WTC11 (cell line): Measurements from ENCODE around the gene VDAC1. TPM values are rescaled to one million over a fixed set of nuclear protein-coding genes. Genes with fewer than 3 reads are reported as not detected.

Source experiments
- ATAC-seq: fragments of 200-7000 bp; cut with Tn5 transposase; 2 replicates; pipeline ENCODE4 v1.10.0; 2021; ENCODE audit warnings: mild to moderate bottlenecking, moderate library complexity
- CTCF ChIA-PET: fragments of 300-600 bp; sonication (Branson Sonifier 250); formaldehyde crosslinking; loops from one replicate; lab custom pipeline; 2021; ENCODE audit warnings: antibody characterized with exemption; lab: Charles Lee
- POLR2A ChIA-PET: fragments of 350-600 bp; sonication (Branson Sonifier 250); formaldehyde crosslinking; loops from one replicate; lab custom pipeline; 2021; ENCODE audit warnings: antibody characterized with exemption; lab: Charles Lee
- DNase-seq: peaks from one replicate; pipeline ENCODE4 v3.0.0; 2021; ENCODE audit warnings: low spot score
- H3K27ac Mint-ChIP-seq: 2 replicates; pipeline ENCODE4 v1.8.0; 2021; ENCODE audit warnings: mixed read lengths
- H3K27me3 Mint-ChIP-seq: 2 replicates; pipeline ENCODE4 v1.8.0; 2021; ENCODE audit warnings: low read depth, mild to moderate bottlenecking, moderate library complexity, mixed read lengths
- H3K36me3 Mint-ChIP-seq: 2 replicates; pipeline ENCODE4 v1.8.0; 2021; ENCODE audit warnings: mixed read lengths
- H3K4me1 Mint-ChIP-seq: 2 replicates; pipeline ENCODE4 v1.8.0; 2022; ENCODE audit warnings: mixed read lengths
- H3K4me3 Mint-ChIP-seq: 2 replicates; pipeline ENCODE4 v1.8.0; 2021; ENCODE audit warnings: mild to moderate bottlenecking, moderate library complexity, mixed read lengths
- H3K9me3 Mint-ChIP-seq: 2 replicates; pipeline ENCODE4 v1.8.0; 2021; ENCODE audit warnings: mixed read lengths
- CBFB ChIP-seq: sonication (generic); formaldehyde crosslinking; IDR thresholded peaks from 2 replicates; pipeline ENCODE4 v1.8.1; 2022; ENCODE audit warnings: mild to moderate bottlenecking, low read depth, missing genetic modification reagents
- CREB1 ChIP-seq: sonication (generic); formaldehyde crosslinking; IDR thresholded peaks from 2 replicates; pipeline ENCODE4 v1.8.0; 2023; ENCODE audit warnings: mild to moderate bottlenecking, missing genetic modification reagents
- ESRRA ChIP-seq: sonication (generic); formaldehyde crosslinking; IDR thresholded peaks from 2 replicates; pipeline ENCODE4 v1.8.1; 2022; ENCODE audit warnings: mild to moderate bottlenecking, missing genetic modification reagents, borderline replicate concordance
- GRHL2 ChIP-seq: fragments of 250-450 bp; sonication (Bioruptor Pico); IDR thresholded peaks from 2 replicates; pipeline ENCODE4 v1.8.0; 2022; ENCODE audit warnings: mild to moderate bottlenecking, moderate library complexity; ENCODE audit not compliant: insufficient replicate concordance, severe bottlenecking
- HMGA2 ChIP-seq: fragments of 250-450 bp; sonication (Bioruptor Pico); IDR thresholded peaks from 2 replicates; pipeline ENCODE4 v1.4.0; 2021; ENCODE audit warnings: mild to moderate bottlenecking, moderate library complexity
- KAT7 ChIP-seq: sonication (generic); formaldehyde crosslinking; IDR thresholded peaks from 2 replicates; pipeline ENCODE4 v1.8.1; 2023; ENCODE audit warnings: missing genetic modification reagents, mild to moderate bottlenecking, borderline replicate concordance
- MXD4 ChIP-seq: fragments of 250-450 bp; sonication (Bioruptor Pico); IDR thresholded peaks from 2 replicates; pipeline ENCODE4 v1.8.0; 2021; ENCODE audit warnings: mild to moderate bottlenecking, moderate library complexity, borderline replicate concordance
- NR2C2 ChIP-seq: sonication (generic); formaldehyde crosslinking; IDR thresholded peaks from 2 replicates; pipeline ENCODE4 v1.8.0; 2022; ENCODE audit warnings: mild to moderate bottlenecking, missing genetic modification reagents
- SOX15 ChIP-seq: fragments of 250-450 bp; sonication (Bioruptor Pico); IDR thresholded peaks from 2 replicates; pipeline ENCODE4 v1.9.0; 2021; ENCODE audit warnings: mild to moderate bottlenecking
- TEAD1 ChIP-seq: sonication (generic); formaldehyde crosslinking; IDR thresholded peaks from 2 replicates; pipeline ENCODE4 v1.8.0; 2022; ENCODE audit warnings: mild to moderate bottlenecking, missing genetic modification reagents
- TEAD4 ChIP-seq: sonication (generic); formaldehyde crosslinking; IDR thresholded peaks from 2 replicates; pipeline ENCODE4 v1.8.0; 2022; ENCODE audit warnings: mild to moderate bottlenecking, missing genetic modification reagents
- ZNF219 ChIP-seq: sonication (generic); formaldehyde crosslinking; IDR thresholded peaks from 2 replicates; pipeline ENCODE4 v1.8.0; 2023; ENCODE audit warnings: missing genetic modification reagents, mild to moderate bottlenecking, borderline replicate concordance
- total RNA-seq: library from RNA; stranded (reverse); gene quantifications from 3 replicates; pipeline ENCODE4 v1.2.3, GENCODE V29; 2021
- TF ChIP-seq, protein P1 (sequence below): sonication (generic); formaldehyde crosslinking; IDR thresholded peaks from 2 replicates; pipeline ENCODE4 v1.8.0; 2022; ENCODE audit warnings: missing genetic modification reagents
- TF ChIP-seq, protein P2 (sequence below): fragments of 250-450 bp; sonication (Bioruptor Pico); IDR thresholded peaks from 2 replicates; pipeline ENCODE4 v1.9.0; 2021; ENCODE audit warnings: mild to moderate bottlenecking, borderline replicate concordance
- TF ChIP-seq, protein P3 (sequence below): sonication (generic); formaldehyde crosslinking; conservative IDR thresholded peaks from 2 replicates; pipeline ENCODE4 v1.8.1; 2023; ENCODE audit warnings: mild to moderate bottlenecking, low read depth, missing genetic modification reagents, moderate library complexity
- TF ChIP-seq, protein P4 (sequence below): sonication (generic); formaldehyde crosslinking; IDR thresholded peaks from 2 replicates; pipeline ENCODE4 v1.8.1; 2022; ENCODE audit warnings: missing genetic modification reagents, borderline replicate concordance

VDAC1 gene
- total RNA-seq, 1 experiment from 2014 or later, result 274 TPM

DNA sequence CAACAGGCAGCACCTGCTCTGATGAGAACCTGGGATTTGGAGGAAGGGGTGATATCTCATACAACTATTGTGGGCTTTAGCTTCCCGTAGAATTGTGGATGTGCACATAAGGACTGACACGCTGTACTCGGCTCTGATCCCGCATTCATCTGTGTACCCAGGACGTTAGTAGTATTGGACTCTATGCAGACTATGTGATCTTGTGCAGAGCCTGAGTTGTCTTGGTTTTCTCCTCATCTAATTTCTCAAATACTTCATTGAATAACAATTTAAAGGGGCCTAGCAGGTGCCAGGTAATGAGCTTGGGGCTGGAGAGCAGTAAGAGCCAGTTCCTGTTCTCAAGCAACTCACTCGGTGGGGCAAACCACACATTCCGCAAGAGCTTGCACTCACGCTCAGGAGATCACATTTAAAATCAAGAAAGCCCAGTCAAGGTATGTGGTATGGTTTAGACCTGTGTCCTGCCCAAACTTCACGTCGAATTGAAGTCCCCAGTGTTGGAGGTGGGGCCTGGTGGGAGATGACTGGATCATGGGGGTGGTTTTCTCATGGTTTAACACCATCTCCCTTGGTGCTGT, 51.1 kb downstream of the VDAC1 start:
- no peaks in the 10 kb centered on the region for H3K27me3 Mint-ChIP-seq
- H3K4me1 Mint-ChIP-seq, result peaks cover 10% of the 10 kb centered on the region
- 0 out of 2 replicates have a peak overlapping the region, but pooled peaks have one; percentile 62 for H3K27ac Mint-ChIP-seq
- H3K36me3 Mint-ChIP-seq, result peaks cover 14% of the 10 kb centered on the region
- ChIA-PET CTCF (interaction anchor here (1.6 kb wide), 2 partner anchors 9 to 147 kb away, joined by 3 to 8 read pairs; no protein-coding TSS in a partner anchor), POLR2A (no interaction called here)
- DNase-seq (no peak), ATAC-seq (peak; percentile 58)
- TF ChIP-seq, protein P1, sequence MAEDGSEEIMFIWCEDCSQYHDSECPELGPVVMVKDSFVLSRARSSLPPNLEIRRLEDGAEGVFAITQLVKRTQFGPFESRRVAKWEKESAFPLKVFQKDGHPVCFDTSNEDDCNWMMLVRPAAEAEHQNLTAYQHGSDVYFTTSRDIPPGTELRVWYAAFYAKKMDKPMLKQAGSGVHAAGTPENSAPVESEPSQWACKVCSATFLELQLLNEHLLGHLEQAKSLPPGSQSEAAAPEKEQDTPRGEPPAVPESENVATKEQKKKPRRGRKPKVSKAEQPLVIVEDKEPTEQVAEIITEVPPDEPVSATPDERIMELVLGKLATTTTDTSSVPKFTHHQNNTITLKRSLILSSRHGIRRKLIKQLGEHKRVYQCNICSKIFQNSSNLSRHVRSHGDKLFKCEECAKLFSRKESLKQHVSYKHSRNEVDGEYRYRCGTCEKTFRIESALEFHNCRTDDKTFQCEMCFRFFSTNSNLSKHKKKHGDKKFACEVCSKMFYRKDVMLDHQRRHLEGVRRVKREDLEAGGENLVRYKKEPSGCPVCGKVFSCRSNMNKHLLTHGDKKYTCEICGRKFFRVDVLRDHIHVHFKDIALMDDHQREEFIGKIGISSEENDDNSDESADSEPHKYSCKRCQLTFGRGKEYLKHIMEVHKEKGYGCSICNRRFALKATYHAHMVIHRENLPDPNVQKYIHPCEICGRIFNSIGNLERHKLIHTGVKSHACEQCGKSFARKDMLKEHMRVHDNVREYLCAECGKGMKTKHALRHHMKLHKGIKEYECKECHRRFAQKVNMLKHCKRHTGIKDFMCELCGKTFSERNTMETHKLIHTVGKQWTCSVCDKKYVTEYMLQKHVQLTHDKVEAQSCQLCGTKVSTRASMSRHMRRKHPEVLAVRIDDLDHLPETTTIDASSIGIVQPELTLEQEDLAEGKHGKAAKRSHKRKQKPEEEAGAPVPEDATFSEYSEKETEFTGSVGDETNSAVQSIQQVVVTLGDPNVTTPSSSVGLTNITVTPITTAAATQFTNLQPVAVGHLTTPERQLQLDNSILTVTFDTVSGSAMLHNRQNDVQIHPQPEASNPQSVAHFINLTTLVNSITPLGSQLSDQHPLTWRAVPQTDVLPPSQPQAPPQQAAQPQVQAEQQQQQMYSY (CRISPR knock-in tag), result no peak
- no peak for TF ChIP-seq CREB1 (CRISPR knock-in tag)
- no peak for TF ChIP-seq ZNF219
- no peak for TF ChIP-seq SOX15 (CRISPR knock-in tag)
- TF ChIP-seq, protein P2, sequence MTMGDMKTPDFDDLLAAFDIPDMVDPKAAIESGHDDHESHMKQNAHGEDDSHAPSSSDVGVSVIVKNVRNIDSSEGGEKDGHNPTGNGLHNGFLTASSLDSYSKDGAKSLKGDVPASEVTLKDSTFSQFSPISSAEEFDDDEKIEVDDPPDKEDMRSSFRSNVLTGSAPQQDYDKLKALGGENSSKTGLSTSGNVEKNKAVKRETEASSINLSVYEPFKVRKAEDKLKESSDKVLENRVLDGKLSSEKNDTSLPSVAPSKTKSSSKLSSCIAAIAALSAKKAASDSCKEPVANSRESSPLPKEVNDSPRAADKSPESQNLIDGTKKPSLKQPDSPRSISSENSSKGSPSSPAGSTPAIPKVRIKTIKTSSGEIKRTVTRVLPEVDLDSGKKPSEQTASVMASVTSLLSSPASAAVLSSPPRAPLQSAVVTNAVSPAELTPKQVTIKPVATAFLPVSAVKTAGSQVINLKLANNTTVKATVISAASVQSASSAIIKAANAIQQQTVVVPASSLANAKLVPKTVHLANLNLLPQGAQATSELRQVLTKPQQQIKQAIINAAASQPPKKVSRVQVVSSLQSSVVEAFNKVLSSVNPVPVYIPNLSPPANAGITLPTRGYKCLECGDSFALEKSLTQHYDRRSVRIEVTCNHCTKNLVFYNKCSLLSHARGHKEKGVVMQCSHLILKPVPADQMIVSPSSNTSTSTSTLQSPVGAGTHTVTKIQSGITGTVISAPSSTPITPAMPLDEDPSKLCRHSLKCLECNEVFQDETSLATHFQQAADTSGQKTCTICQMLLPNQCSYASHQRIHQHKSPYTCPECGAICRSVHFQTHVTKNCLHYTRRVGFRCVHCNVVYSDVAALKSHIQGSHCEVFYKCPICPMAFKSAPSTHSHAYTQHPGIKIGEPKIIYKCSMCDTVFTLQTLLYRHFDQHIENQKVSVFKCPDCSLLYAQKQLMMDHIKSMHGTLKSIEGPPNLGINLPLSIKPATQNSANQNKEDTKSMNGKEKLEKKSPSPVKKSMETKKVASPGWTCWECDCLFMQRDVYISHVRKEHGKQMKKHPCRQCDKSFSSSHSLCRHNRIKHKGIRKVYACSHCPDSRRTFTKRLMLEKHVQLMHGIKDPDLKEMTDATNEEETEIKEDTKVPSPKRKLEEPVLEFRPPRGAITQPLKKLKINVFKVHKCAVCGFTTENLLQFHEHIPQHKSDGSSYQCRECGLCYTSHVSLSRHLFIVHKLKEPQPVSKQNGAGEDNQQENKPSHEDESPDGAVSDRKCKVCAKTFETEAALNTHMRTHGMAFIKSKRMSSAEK (CRISPR knock-in tag), result no peak
- no peak for TF ChIP-seq KAT7
- no peak for TF ChIP-seq CBFB (CRISPR knock-in tag)
- no peak for TF ChIP-seq NR2C2 (CRISPR knock-in tag)
- TF ChIP-seq GRHL2 (CRISPR knock-in tag), result no peak
- no peak for TF ChIP-seq TEAD4 (CRISPR knock-in tag)
- TF ChIP-seq, protein P3, sequence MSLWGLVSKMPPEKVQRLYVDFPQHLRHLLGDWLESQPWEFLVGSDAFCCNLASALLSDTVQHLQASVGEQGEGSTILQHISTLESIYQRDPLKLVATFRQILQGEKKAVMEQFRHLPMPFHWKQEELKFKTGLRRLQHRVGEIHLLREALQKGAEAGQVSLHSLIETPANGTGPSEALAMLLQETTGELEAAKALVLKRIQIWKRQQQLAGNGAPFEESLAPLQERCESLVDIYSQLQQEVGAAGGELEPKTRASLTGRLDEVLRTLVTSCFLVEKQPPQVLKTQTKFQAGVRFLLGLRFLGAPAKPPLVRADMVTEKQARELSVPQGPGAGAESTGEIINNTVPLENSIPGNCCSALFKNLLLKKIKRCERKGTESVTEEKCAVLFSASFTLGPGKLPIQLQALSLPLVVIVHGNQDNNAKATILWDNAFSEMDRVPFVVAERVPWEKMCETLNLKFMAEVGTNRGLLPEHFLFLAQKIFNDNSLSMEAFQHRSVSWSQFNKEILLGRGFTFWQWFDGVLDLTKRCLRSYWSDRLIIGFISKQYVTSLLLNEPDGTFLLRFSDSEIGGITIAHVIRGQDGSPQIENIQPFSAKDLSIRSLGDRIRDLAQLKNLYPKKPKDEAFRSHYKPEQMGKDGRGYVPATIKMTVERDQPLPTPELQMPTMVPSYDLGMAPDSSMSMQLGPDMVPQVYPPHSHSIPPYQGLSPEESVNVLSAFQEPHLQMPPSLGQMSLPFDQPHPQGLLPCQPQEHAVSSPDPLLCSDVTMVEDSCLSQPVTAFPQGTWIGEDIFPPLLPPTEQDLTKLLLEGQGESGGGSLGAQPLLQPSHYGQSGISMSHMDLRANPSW, result no peak
- no peak for TF ChIP-seq ESRRA (CRISPR knock-in tag)
- no peak for TF ChIP-seq HMGA2 (CRISPR knock-in tag)
- TF ChIP-seq, protein P4, sequence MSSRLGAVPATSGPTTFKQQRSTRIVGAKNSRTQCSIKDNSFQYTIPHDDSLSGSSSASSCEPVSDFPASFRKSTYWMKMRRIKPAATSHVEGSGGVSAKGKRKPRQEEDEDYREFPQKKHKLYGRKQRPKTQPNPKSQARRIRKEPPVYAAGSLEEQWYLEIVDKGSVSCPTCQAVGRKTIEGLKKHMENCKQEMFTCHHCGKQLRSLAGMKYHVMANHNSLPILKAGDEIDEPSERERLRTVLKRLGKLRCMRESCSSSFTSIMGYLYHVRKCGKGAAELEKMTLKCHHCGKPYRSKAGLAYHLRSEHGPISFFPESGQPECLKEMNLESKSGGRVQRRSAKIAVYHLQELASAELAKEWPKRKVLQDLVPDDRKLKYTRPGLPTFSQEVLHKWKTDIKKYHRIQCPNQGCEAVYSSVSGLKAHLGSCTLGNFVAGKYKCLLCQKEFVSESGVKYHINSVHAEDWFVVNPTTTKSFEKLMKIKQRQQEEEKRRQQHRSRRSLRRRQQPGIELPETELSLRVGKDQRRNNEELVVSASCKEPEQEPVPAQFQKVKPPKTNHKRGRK, result no peak
- TF ChIP-seq MXD4 (CRISPR knock-in tag), result no peak
- TF ChIP-seq TEAD1 (CRISPR knock-in tag), result no peak
- 0 out of 2 replicates have a peak, but pooled peaks cover 4% of the 10 kb centered on the region for H3K9me3 Mint-ChIP-seq
- H3K4me3 Mint-ChIP-seq, result no peak overlapping the region
